GM21723 (cell line): ENCODE data around the gene JAGN1.
"Not testable (repeated sequence)": the region's sequence is repeated elsewhere in the genome, so short reads cannot be mapped to it uniquely, and the experiment has no call there.

ENCODE experiments used
- ATAC-seq: cut with Tn5 transposase; IDR thresholded peaks from one replicate; pipeline ENCODE4 v1.9.1; 2021; ENCODE audit warnings: mild to moderate bottlenecking, moderate library complexity; ENCODE audit not compliant: unreplicated experiment

Gene JAGN1

GRCh38 chr3:9897408-9898372 is 7.3 kb downstream of the JAGN1 start:
- no peak for ATAC-seq

- ATAC-seq, result no peak
Observed at GRCh38 chr3:9898467-9899241, 8.2 kb downstream of the JAGN1 start.

GRCh38 chr3:9899289-9899791 is 8.9 kb downstream of the JAGN1 start:
- ATAC-seq, result no peak

GRCh38 chr3:9900965-9901415 is 10.6 kb downstream of the JAGN1 start:
- ATAC-seq, result not testable (repeated sequence)

- no peak for ATAC-seq
Observed at GRCh38 chr3:9901967-9902366, 11.6 kb downstream of the JAGN1 start.

- ATAC-seq, result no peak
Observed at GRCh38 chr3:9902372-9903237, 12.2 kb downstream of the JAGN1 start, which contains the start of gene IL17RE. Gene IL17RE, plus strand, starts transcription at chr3:9902848. Its CDS starts 85 bp downstream, at chr3:9902933.

GRCh38 chr3:9903238-9903624 is 12.8 kb downstream of the JAGN1 start:
- no peak for ATAC-seq

GRCh38 chr3:9903904-9904303 is 13.5 kb downstream of the JAGN1 start:
- ATAC-seq, result no peak

- ATAC-seq, result no peak
Observed at GRCh38 chr3:9906480-9906879, 16.1 kb downstream of the JAGN1 start.

GRCh38 chr3:9908286-9908685 is 17.9 kb downstream of the JAGN1 start:
- no peak for ATAC-seq

- ATAC-seq, result no peak
Observed at GRCh38 chr3:9909221-9910013, 19.0 kb downstream of the JAGN1 start.

- ATAC-seq, result no peak
Observed at GRCh38 chr3:9911863-9912262, 21.5 kb downstream of the JAGN1 start.

GRCh38 chr3:9912294-9912935 is 22.0 kb downstream of the JAGN1 start:
- ATAC-seq, result no peak

GRCh38 chr3:9913601-9914000 is 23.2 kb downstream of the JAGN1 start:
- no peak for ATAC-seq

- ATAC-seq, result no peak
Observed at GRCh38 chr3:9914011-9914410, 23.6 kb downstream of the JAGN1 start.

GRCh38 chr3:9914559-9915253 is 24.3 kb downstream of the JAGN1 start:
- no peak for ATAC-seq

GRCh38 chr3:9915254-9916141 is 25.1 kb downstream of the JAGN1 start:
- no peak for ATAC-seq

- ATAC-seq, result no peak
Observed at GRCh38 chr3:9916346-9916733, 25.9 kb downstream of the JAGN1 start.
